ENCODE data around the gene SORCS2.

- TF ChIP-seq CTCF (IDR thresholded peaks at IDR 0.05; ENCODE audit: borderline replicate concordance, extremely low read depth, low read length, poor library complexity, severe bottlenecking) (no peak), EZH2 (IDR thresholded peaks at IDR 0.05; ENCODE audit: borderline replicate concordance, low read depth, low read length, severe bottlenecking) (no peak)
These were observed 578.7 kb downstream of the SORCS2 start for GRCh38 chr4:7771056-7771455.
